Adipocyte (in vitro differentiated cells): ENCODE results near the gene PTPRG.

Experiments
- DNase-seq: peaks from one replicate; pipeline ENCODE4 v3.0.0-alpha.2; 2015; ENCODE audit warnings: low read depth
- H3K27me3 ChIP-seq: replicated peaks from 2 replicates; pipeline ENCODE4 v1.7.0; 2013; ENCODE audit warnings: mild to moderate bottlenecking, low read length, moderate library complexity; ENCODE audit not compliant: control insufficient read depth, insufficient read depth
- H3K36me3 ChIP-seq: 2 replicates; pipeline ENCODE4 v1.7.0; 2013; ENCODE audit warnings: low read length, mild to moderate bottlenecking, moderate library complexity; ENCODE audit not compliant: control insufficient read depth, insufficient read depth, severe bottlenecking
- H3K4me1 ChIP-seq: 2 replicates; pipeline ENCODE4 v1.7.0; 2013; ENCODE audit warnings: mild to moderate bottlenecking, low read length, moderate library complexity; ENCODE audit not compliant: control insufficient read depth, insufficient read depth
- H3K4me3 ChIP-seq: 2 replicates; pipeline ENCODE4 v1.7.0; 2013; ENCODE audit warnings: mild to moderate bottlenecking, low read length, moderate library complexity
- H3K9ac ChIP-seq: 2 replicates; pipeline ENCODE4 v1.7.0; 2013; ENCODE audit warnings: mild to moderate bottlenecking, low read length, moderate library complexity
- H3K9me3 ChIP-seq: 2 replicates; pipeline ENCODE4 v1.7.0; 2013; ENCODE audit warnings: mild to moderate bottlenecking, low read length, moderate library complexity; ENCODE audit not compliant: control insufficient read depth

Gene PTPRG

GRCh38 chr3:61561374-61562041, at the start of gene PTPRG:
Gene PTPRG (plus strand): TSS chr3:61561571. CDS start chr3:61562288, 717 bp downstream.
- DNase-seq, result peak; percentile 98
- Histone ChIP-seq H3K4me1 (peaks cover 26% of the 10 kb centered on the region), H3K9me3 (peaks cover 13% of the 10 kb centered on the region), H3K36me3 (no peaks in the 10 kb centered on the region), H3K4me3 (peak within 1 kb of the TSS; percentile 88), H3K9ac (peak within 1 kb of the TSS; percentile 99), H3K27me3 (no peaks in the 10 kb centered on the region)

- peak overlapping the region; percentile 1 for H3K9ac ChIP-seq
- no peak for DNase-seq
- H3K36me3 ChIP-seq, result no peaks in the 10 kb centered on the region
- H3K27me3 ChIP-seq, result no peaks in the 10 kb centered on the region
- no peaks in the 10 kb centered on the region for H3K9me3 ChIP-seq
- H3K4me3 ChIP-seq, result no peak overlapping the region
- peaks cover 12% of the 10 kb centered on the region for H3K4me1 ChIP-seq
Measured at GRCh38 chr3:61518590-61518989, 42.8 kb upstream of the PTPRG start.

GRCh38 chr3:61520966-61521628, 40.3 kb upstream of the PTPRG start:
- Histone ChIP-seq H3K4me1 (peaks cover 12% of the 10 kb centered on the region), H3K4me3 (no peak overlapping the region), H3K36me3 (no peaks in the 10 kb centered on the region), H3K9me3 (no peaks in the 10 kb centered on the region), H3K27me3 (no peaks in the 10 kb centered on the region), H3K9ac (no peak overlapping the region)
- DNase-seq, result no peak

- Histone ChIP-seq H3K9me3 (no peaks in the 10 kb centered on the region), H3K4me1 (peaks cover 12% of the 10 kb centered on the region), H3K9ac (peak overlapping the region; percentile 36), H3K4me3 (no peak overlapping the region), H3K27me3 (no peaks in the 10 kb centered on the region), H3K36me3 (no peaks in the 10 kb centered on the region)
- no peak for DNase-seq
Measured at GRCh38 chr3:61522060-61522459, 39.3 kb upstream of the PTPRG start.

- DNase-seq, result no peak
- Histone ChIP-seq H3K9ac (no peak overlapping the region), H3K4me3 (no peak overlapping the region), H3K36me3 (no peaks in the 10 kb centered on the region), H3K4me1 (peaks cover 12% of the 10 kb centered on the region), H3K9me3 (no peaks in the 10 kb centered on the region), H3K27me3 (no peaks in the 10 kb centered on the region)
Measured at GRCh38 chr3:61522626-61523025, 38.7 kb upstream of the PTPRG start.

GRCh38 chr3:61524933-61525332, 36.4 kb upstream of the PTPRG start:
- no peak for DNase-seq
- Histone ChIP-seq H3K4me1 (peaks cover 4% of the 10 kb centered on the region), H3K36me3 (no peaks in the 10 kb centered on the region), H3K9ac (no peak overlapping the region), H3K9me3 (no peaks in the 10 kb centered on the region), H3K4me3 (no peak overlapping the region), H3K27me3 (no peaks in the 10 kb centered on the region)

- DNase-seq, result no peak
- H3K4me3 ChIP-seq, result no peak overlapping the region
- H3K27me3 ChIP-seq, result peaks cover 4% of the 10 kb centered on the region
Measured at GRCh38 chr3:61526308-61526707, 35.1 kb upstream of the PTPRG start.

GRCh38 chr3:61527011-61527410, 34.4 kb upstream of the PTPRG start:
- Histone ChIP-seq H3K27me3 (peaks cover 6% of the 10 kb centered on the region), H3K4me3 (no peak overlapping the region), H3K4me1 (peaks cover 2% of the 10 kb centered on the region), H3K36me3 (no peaks in the 10 kb centered on the region), H3K9ac (no peak overlapping the region), H3K9me3 (no peaks in the 10 kb centered on the region)
- DNase-seq, result no peak

More at GRCh38 chr3:61526308-61526707, 35.1 kb upstream of the PTPRG start:
- no peak overlapping the region for H3K9ac ChIP-seq
- peaks cover 4% of the 10 kb centered on the region for H3K4me1 ChIP-seq
- no peaks in the 10 kb centered on the region for H3K36me3 ChIP-seq
- no peaks in the 10 kb centered on the region for H3K9me3 ChIP-seq

GRCh38 chr3:61530355-61530754, 31.0 kb upstream of the PTPRG start:
- Histone ChIP-seq H3K36me3 (no peaks in the 10 kb centered on the region), H3K9ac (no peak overlapping the region), H3K9me3 (no peaks in the 10 kb centered on the region), H3K4me3 (no peak overlapping the region), H3K4me1 (no peaks in the 10 kb centered on the region), H3K27me3 (peaks cover 9% of the 10 kb centered on the region)
- peak; percentile 19 for DNase-seq

- DNase-seq, result no peak
- Histone ChIP-seq H3K36me3 (no peaks in the 10 kb centered on the region), H3K4me3 (no peak overlapping the region), H3K9ac (no peak overlapping the region), H3K4me1 (no peaks in the 10 kb centered on the region), H3K9me3 (no peaks in the 10 kb centered on the region), H3K27me3 (peaks cover 9% of the 10 kb centered on the region)
Measured at GRCh38 chr3:61531528-61531927, 29.8 kb upstream of the PTPRG start.

GRCh38 chr3:61532739-61533500, 28.5 kb upstream of the PTPRG start:
- DNase-seq, result no peak
- no peaks in the 10 kb centered on the region for H3K36me3 ChIP-seq
- H3K27me3 ChIP-seq, result peaks cover 9% of the 10 kb centered on the region
- H3K4me3 ChIP-seq, result no peak overlapping the region
- no peaks in the 10 kb centered on the region for H3K9me3 ChIP-seq
- H3K9ac ChIP-seq, result no peak overlapping the region
- no peaks in the 10 kb centered on the region for H3K4me1 ChIP-seq
